Lower lobe of right lung (tissue), 2 donors: Measurements from ENCODE around the gene ANKRD13D. TPM values are rescaled to one million over a fixed set of nuclear protein-coding genes. Genes with fewer than 3 reads are reported as not detected.

Source experiments
- ATAC-seq, 2 donors: fragments of 200-7000 bp; cut with Tn5 transposase; one replicate each; pipeline ENCODE4 v1.9.1; 2020 to 2022; ENCODE audit warnings: mild to moderate bottlenecking in 2 of 2, moderate library complexity in 2 of 2
- DNase-seq: peaks from one replicate; pipeline ENCODE4 v3.0.0-alpha.2; 2020
- H3K27ac ChIP-seq: fragments of 200-600 bp; one replicate; pipeline ENCODE4 v1.8.0; 2022
- H3K27me3 ChIP-seq: fragments of 200-600 bp; one replicate; pipeline ENCODE4 v1.8.0; 2022; ENCODE audit warnings: low read depth
- H3K36me3 ChIP-seq: fragments of 200-600 bp; one replicate; pipeline ENCODE4 v1.8.0; 2022; ENCODE audit warnings: mild to moderate bottlenecking
- H3K4me1 ChIP-seq: fragments of 200-600 bp; one replicate; pipeline ENCODE4 v1.8.0; 2022
- H3K4me3 ChIP-seq: fragments of 200-600 bp; one replicate; pipeline ENCODE4 v1.8.0; 2022; ENCODE audit warnings: mild to moderate bottlenecking
- H3K9me3 ChIP-seq: fragments of 200-600 bp; one replicate; pipeline ENCODE4 v1.8.0; 2022
- intact Hi-C: fragments of 100-400 bp; cut with DNase I; formaldehyde crosslinking; loops from one replicate; pipeline ENCODE4 v1.11.0; 2022
- total RNA-seq: library from RNA; stranded (reverse); fragmentation: NEBNext Ultra II Directional; extraction: Animal tissue kit (Norgen Biotek cat#: 25700); gene quantifications from one replicate; pipeline ENCODE4 v1.2.1, GENCODE V29; 2021
- TF ChIP-seq, protein P1 (sequence below): fragments of 200-600 bp; IDR thresholded peaks from one replicate; pipeline ENCODE4 v1.8.0; 2022; ENCODE audit warnings: antibody characterized with exemption, mild to moderate bottlenecking
- donor health status: DM: no; HTN: yes; CAD: no; lungs with severe emphysema.

The ANKRD13D gene
- total RNA-seq, 1 donor from 2014 or later: 66.9 TPM

DNA sequence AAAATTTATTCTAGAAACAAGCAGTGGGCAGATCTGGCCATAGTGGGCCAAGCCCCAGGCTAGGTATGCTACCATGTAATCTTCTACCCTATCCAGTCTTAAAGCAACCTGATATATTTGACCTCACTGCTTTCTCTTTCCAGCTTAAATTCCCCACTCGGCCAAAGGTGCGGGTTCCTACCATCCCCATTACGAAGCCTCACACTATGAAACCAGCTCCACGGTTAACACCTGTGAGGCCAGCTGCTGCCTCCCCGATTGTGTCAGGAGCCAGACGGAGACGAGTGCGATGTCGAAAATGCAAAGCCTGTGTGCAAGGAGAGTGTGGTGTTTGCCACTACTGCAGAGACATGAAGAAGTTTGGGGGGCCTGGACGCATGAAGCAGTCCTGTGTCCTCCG lies 44.1 kb upstream of the ANKRD13D start:
- Histone ChIP-seq H3K4me1 (peaks cover 43% of the 10 kb centered on the region), H3K4me3 (no peak overlapping the region), H3K36me3 (peaks cover 77% of the 10 kb centered on the region), H3K27me3 (no peaks in the 10 kb centered on the region), H3K9me3 (no peaks in the 10 kb centered on the region), H3K27ac (no peak overlapping the region)
- intact Hi-C loops: no loop called here
- TF ChIP-seq, protein P1, sequence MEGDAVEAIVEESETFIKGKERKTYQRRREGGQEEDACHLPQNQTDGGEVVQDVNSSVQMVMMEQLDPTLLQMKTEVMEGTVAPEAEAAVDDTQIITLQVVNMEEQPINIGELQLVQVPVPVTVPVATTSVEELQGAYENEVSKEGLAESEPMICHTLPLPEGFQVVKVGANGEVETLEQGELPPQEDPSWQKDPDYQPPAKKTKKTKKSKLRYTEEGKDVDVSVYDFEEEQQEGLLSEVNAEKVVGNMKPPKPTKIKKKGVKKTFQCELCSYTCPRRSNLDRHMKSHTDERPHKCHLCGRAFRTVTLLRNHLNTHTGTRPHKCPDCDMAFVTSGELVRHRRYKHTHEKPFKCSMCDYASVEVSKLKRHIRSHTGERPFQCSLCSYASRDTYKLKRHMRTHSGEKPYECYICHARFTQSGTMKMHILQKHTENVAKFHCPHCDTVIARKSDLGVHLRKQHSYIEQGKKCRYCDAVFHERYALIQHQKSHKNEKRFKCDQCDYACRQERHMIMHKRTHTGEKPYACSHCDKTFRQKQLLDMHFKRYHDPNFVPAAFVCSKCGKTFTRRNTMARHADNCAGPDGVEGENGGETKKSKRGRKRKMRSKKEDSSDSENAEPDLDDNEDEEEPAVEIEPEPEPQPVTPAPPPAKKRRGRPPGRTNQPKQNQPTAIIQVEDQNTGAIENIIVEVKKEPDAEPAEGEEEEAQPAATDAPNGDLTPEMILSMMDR: no peak
- ATAC-seq (no peak), DNase-seq (no peak)

DNA sequence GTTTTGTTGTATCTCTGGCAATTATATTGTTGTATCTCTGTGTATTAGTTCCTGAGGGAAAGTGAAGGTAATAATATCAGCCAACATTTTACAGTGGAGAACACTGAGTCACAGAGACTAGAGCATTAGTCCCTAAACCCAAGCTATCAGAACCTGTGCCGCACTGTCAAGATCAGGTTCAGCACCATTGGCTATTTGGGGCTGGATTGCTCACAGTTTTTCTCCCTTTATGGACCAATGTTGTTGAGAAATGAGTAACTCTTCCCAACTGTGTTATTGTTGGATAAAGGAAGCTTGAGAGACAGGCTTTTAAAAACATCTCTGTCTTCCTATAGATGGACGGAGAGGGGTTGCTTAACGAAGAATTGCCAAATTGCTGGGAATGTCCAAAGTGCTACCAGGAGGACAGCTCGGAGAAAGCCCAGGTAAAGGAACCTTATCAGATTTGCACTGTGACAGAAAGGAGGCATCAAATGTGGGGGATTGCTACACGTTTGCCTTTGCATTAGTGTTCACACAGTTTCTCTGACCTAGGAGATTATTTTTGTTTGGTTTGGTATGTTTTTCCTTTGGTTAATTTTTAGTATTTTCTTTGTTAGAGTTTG lies 41.1 kb upstream of the ANKRD13D start:
- Histone ChIP-seq H3K27ac (peak overlapping the region; percentile 59), H3K4me3 (no peak overlapping the region), H3K4me1 (peaks cover 30% of the 10 kb centered on the region), H3K36me3 (peaks cover 100% of the 10 kb centered on the region), H3K27me3 (no peaks in the 10 kb centered on the region), H3K9me3 (no peaks in the 10 kb centered on the region)
- intact Hi-C loops: no loop called here
- TF ChIP-seq, protein P1: no peak
- DNase-seq (no peak), ATAC-seq (no peak)

DNA sequence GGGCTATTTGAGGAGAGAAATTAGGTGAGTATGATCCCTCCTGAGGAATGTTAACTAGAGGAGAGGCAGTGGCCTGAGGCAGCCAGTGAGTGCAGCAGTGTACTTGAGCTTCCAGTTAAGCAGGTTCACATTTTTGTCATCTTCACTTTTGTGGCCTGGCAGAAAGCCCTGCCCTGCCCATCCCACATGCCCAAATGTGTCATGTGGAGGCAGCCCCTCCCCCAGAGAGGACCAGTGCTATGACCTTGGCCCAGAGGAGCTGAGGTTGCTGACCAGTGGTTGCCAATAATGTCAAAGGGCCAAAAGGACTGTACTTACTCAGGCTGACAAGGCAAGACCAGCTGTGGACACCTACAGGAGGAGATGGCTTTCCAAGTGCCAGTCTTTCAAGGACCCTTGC lies 40.5 kb upstream of the ANKRD13D start:
- H3K4me3 ChIP-seq: no peak overlapping the region

DNA sequence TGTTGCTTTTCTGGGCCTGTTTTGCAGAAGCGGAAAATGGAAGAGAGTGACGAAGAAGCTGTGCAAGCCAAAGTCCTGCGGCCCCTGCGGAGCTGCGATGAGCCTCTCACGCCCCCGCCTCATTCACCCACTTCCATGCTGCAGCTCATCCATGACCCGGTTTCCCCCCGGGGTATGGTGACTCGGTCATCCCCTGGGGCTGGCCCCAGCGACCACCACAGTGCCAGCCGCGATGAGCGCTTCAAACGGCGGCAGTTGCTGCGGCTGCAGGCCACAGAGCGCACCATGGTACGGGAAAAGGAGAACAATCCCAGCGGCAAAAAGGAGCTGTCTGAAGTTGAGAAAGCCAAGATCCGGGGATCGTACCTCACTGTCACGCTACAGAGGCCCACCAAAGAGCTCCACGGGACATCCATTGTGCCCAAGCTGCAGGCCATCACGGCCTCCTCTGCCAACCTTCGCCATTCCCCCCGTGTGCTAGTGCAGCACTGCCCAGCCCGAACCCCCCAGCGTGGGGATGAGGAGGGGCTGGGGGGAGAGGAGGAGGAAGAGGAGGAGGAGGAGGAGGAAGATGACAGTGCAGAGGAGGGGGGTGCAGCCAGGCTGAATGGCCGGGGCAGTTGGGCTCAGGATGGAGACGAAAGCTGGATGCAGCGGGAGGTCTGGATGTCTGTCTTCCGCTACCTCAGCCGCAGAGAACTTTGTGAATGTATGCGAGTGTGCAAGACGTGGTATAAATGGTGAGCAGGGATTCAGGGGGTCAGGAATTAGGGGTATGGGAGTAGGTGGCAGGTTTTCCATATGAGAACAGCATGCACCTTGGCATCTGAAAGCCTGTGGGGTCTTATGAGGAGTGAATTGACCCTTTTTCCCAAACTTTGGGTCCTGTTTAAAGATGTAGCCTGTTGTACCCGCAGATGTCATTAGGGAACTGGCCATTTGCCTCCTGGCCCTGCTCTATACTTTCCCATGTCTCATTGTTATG lies 38.8 kb upstream of the ANKRD13D start:
- no peak overlapping the region for H3K27ac ChIP-seq
- H3K27me3 ChIP-seq: no peaks in the 10 kb centered on the region
- TF ChIP-seq, protein P1: no peak
- H3K4me1 ChIP-seq: peaks cover 20% of the 10 kb centered on the region
- no peak for DNase-seq
- peaks cover 100% of the 10 kb centered on the region for H3K36me3 ChIP-seq
- intact Hi-C loops: no loop called here
- no peak overlapping the region for H3K4me3 ChIP-seq
- no peaks in the 10 kb centered on the region for H3K9me3 ChIP-seq
- ATAC-seq: no peak

More for the DNA sequence above, 40.5 kb upstream of the ANKRD13D start:
- Histone ChIP-seq H3K27me3 (no peaks in the 10 kb centered on the region), H3K27ac (peak overlapping the region; percentile 59), H3K9me3 (no peaks in the 10 kb centered on the region), H3K4me1 (peaks cover 30% of the 10 kb centered on the region), H3K36me3 (peaks cover 100% of the 10 kb centered on the region)
- DNase-seq (peak; percentile 78), ATAC-seq (peak; percentile 83 to 85)
- intact Hi-C loops: no loop called here
- TF ChIP-seq, protein P1: no peak

DNA sequence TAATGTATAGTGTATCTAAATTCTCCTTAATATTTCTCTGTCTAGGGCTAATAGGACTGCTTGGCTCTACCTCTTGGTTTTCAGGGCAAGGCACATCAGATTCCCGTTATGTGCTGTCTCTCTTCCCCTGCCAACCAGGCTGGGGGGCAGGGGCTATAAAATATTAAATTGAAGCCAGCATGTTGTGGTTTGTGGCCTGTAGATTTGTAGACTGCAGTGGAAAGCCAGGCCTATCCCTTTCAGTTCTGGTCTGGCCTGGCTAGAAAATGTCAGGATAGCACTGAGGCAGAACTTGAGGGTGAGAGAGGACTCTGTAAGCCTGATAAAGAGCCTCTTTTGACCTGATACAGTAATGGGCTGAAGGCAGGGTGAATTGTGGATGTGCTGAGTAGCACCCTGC lies 37.3 kb upstream of the ANKRD13D start:
- peaks cover 100% of the 10 kb centered on the region for H3K36me3 ChIP-seq
- ATAC-seq: no peak
- no peaks in the 10 kb centered on the region for H3K9me3 ChIP-seq
- TF ChIP-seq, protein P1: no peak
- no peak overlapping the region for H3K4me3 ChIP-seq
- no peak overlapping the region for H3K27ac ChIP-seq
- no peak for DNase-seq
- intact Hi-C loops: no loop called here
- no peaks in the 10 kb centered on the region for H3K27me3 ChIP-seq
- H3K4me1 ChIP-seq: peaks cover 20% of the 10 kb centered on the region
